Effector memory CD8-positive, alpha-beta T cell (primary cell): ENCODE data around the gene IRF1.
A peak's percentile ranks its signal among the peaks of the same experiment; 100 is the strongest.

Source experiments
- ATAC-seq: fragments of 150-1000 bp; cut with Tn5 transposase; replicated peaks from 2 replicates; pipeline ENCODE4 v1.10.0; 2021; ENCODE audit warnings: mild to moderate bottlenecking, moderate library complexity
- DNase-seq, 3 experiments: peaks; one replicate each; pipeline ENCODE4 v3.0.0; 2021
- H3K27ac Mint-ChIP-seq, 2 donors: one replicate each; pipeline ENCODE4 v1.8.0; 2022; ENCODE audit warnings: mild to moderate bottlenecking in 2 of 2, mixed read lengths in 2 of 2, moderate library complexity in 2 of 2
- H3K27me3 Mint-ChIP-seq, 2 donors: one replicate each; pipeline ENCODE4 v1.8.0; 2022; ENCODE audit warnings: mixed read lengths in 2 of 2
- H3K36me3 Mint-ChIP-seq: one replicate; pipeline ENCODE4 v1.8.0; 2022; ENCODE audit warnings: mild to moderate bottlenecking, moderate library complexity, mixed read lengths; ENCODE audit not compliant: insufficient read depth
- H3K4me1 Mint-ChIP-seq, 2 donors: one replicate each; pipeline ENCODE4 v1.8.0; 2022; ENCODE audit warnings: low read depth in 2 of 2, mixed read lengths in 2 of 2
- H3K4me3 Mint-ChIP-seq, 2 donors: one replicate each; pipeline ENCODE4 v1.8.0; 2022; ENCODE audit warnings: mild to moderate bottlenecking in 2 of 2, mixed read lengths in 2 of 2, moderate library complexity in 2 of 2
- H3K9me3 Mint-ChIP-seq, 2 donors: one replicate each; pipeline ENCODE4 v1.8.0; 2022; ENCODE audit warnings: mixed read lengths in 2 of 2

IRF1 gene

GRCh38 chr5:132462856-132463745, 27.5 kb downstream of the IRF1 start:
- peaks cover 0 to 8% of the 10 kb centered on the region in 2 donors for H3K9me3 Mint-ChIP-seq

DNA sequence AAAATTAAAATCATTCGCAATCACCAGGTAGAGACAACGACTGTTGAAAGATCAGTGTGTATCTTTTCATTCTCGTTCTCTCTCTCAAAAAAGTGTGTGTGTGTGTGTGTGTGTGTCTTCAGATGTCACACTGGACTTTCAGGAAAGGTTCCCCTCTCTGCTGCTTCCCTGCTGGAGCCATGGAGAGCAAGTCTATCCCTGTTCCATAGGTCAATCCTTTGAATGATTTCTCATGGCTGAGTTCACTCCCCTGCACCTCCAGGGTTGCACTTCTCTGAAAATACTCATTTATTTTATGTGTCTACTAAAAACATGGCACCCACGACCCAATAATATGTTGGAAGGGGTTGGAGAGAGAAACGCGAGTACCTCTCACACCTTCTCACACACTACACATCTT, 28.2 kb downstream of the IRF1 start:
- Mint-ChIP-seq H3K4me3 (peak overlapping the region in 1 of 2 donors; percentile 5), H3K27me3 (no peaks in the 10 kb centered on the region), H3K36me3 (peaks cover 79% of the 10 kb centered on the region), H3K27ac (peak overlapping the region; percentile 99), H3K4me1 (peaks cover 93 to 95% of the 10 kb centered on the region in 2 donors), H3K9me3 (peaks cover 0 to 8% of the 10 kb centered on the region in 2 donors)
- ATAC-seq (no peak), DNase-seq (no peak)

More at GRCh38 chr5:132462856-132463745, 27.5 kb downstream of the IRF1 start:
- Mint-ChIP-seq H3K36me3 (peaks cover 83% of the 10 kb centered on the region), H3K27me3 (no peaks in the 10 kb centered on the region), H3K4me3 (peak overlapping the region; percentile 82 to 83), H3K4me1 (peaks cover 91 to 94% of the 10 kb centered on the region in 2 donors), H3K27ac (peak overlapping the region; percentile 99)
- no peak for ATAC-seq
- no peak for DNase-seq

DNA sequence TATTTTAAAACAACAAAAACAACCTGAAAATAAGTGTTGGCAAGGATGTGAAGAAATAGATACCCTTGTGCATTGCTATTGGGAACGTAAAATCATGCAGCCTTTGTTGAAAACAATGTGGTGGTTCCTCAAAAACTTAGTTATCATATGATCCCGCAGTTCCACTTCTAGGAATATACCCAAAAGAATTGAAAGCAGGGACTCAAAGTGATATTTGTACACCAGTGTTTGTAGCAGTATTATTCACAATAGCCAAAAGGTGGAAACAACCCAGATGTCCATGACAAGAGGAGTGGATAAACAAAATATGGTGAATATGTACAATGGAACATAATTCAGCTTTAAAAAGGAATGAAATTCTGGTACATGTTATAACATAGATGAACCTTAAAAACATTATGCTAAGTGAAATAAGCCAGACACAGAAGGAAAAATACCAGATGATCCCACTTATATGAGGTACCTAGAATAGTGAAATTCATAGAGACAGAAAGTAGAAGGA, 29.0 kb downstream of the IRF1 start:
- Mint-ChIP-seq H3K9me3 (peaks cover 0 to 8% of the 10 kb centered on the region in 2 donors), H3K36me3 (peaks cover 79% of the 10 kb centered on the region), H3K4me1 (peaks cover 93 to 95% of the 10 kb centered on the region in 2 donors), H3K27ac (peak overlapping the region; percentile 99), H3K27me3 (no peaks in the 10 kb centered on the region), H3K4me3 (peak overlapping the region in 1 of 2 donors; percentile 11)
- DNase-seq (no peak), ATAC-seq (no peak)

GRCh38 chr5:132460846-132461568, 29.6 kb downstream of the IRF1 start:
- ATAC-seq (no peak), DNase-seq (no peak)
- Mint-ChIP-seq H3K27me3 (no peaks in the 10 kb centered on the region), H3K27ac (peak overlapping the region; percentile 99), H3K4me1 (peaks cover 93 to 95% of the 10 kb centered on the region in 2 donors), H3K36me3 (peaks cover 79% of the 10 kb centered on the region), H3K9me3 (peaks cover 0 to 8% of the 10 kb centered on the region in 2 donors), H3K4me3 (peak overlapping the region; percentile 74 to 82)

GRCh38 chr5:132459983-132460838, 30.4 kb downstream of the IRF1 start:
- DNase-seq (no peak), ATAC-seq (no peak)
- peak overlapping the region; percentile 99 for H3K27ac Mint-ChIP-seq
- H3K4me1 Mint-ChIP-seq: peaks cover 93 to 95% of the 10 kb centered on the region in 2 donors
- peaks cover 79% of the 10 kb centered on the region for H3K36me3 Mint-ChIP-seq
- H3K9me3 Mint-ChIP-seq: peaks cover 0 to 8% of the 10 kb centered on the region in 2 donors
- H3K27me3 Mint-ChIP-seq: no peaks in the 10 kb centered on the region
- peak overlapping the region; percentile 74 to 82 for H3K4me3 Mint-ChIP-seq

DNA sequence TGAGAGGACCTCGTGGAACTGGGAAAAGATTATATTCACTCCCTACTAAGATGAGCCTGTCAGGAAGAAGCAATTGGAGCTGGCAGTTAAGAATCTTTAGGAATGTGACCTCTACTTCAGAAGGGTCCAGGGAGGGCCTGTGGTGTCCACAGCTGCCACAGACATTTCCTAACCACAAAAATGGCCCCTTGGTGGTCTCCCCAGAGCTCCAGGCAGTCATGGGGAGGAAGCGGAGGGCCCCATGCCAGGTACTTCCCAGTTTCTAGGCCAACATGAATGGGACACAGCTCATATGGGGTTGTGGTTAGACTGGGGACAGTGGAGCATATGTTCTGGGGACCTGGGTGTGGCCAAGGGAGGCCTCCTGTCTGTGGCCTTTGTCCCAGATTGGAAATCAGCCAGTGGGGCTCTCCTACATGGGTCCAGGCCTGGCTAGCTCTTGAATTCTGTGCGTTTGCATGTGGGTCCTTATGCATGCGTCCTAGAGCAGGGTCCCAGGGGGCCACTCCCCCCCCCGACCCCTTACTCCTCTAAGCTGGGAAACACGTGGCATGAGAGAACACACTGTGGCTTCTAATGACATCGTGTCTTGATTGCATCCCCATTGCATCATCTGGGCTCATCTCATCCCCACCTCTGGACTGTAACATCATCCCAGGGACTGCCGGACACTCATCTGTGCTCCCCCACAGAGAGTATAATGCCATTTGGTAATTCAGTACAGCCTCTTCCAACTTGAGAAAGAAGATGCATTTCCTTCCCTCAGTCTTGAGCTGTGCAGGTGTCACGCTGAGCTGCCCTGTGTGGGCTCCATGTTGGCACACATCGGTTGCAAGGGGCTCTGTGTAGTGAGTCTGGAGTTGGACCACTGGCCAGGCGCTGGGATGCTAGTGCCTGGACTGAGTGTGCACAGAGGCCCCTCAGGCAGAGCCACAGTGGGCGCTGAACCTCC, 31.3 kb downstream of the IRF1 start:
- peak overlapping the region; percentile 74 to 82 for H3K4me3 Mint-ChIP-seq

DNA sequence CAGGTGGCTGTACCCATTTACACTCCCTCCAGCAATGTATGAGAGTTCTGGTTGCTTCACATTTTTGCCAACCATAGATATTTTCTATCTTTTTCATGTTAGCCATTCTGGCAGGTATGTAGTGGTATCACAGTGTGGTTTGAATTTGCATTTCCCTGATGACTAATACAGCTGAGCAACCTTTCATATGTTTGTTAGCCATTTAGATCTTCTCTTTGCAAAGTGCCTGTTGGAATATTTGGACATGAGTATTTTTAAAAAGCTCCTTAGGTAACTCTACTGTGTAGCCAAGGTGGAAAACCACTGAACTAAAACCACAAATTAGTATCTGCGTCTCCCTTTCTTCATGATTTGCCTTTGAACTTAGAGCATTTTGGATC, 31.9 kb downstream of the IRF1 start:
- Mint-ChIP-seq H3K4me3 (peak overlapping the region; percentile 74 to 82), H3K4me1 (peaks cover 92 to 95% of the 10 kb centered on the region in 2 donors)
- ATAC-seq: peak; percentile 17

More for the DNA sequence above, 31.3 kb downstream of the IRF1 start:
- DNase-seq (no peak), ATAC-seq (no peak)
- Mint-ChIP-seq H3K4me1 (peaks cover 92 to 95% of the 10 kb centered on the region in 2 donors), H3K9me3 (peaks cover 1 to 8% of the 10 kb centered on the region in 2 donors), H3K27me3 (no peaks in the 10 kb centered on the region), H3K27ac (peak overlapping the region; percentile 99), H3K36me3 (peaks cover 79% of the 10 kb centered on the region)

DNA sequence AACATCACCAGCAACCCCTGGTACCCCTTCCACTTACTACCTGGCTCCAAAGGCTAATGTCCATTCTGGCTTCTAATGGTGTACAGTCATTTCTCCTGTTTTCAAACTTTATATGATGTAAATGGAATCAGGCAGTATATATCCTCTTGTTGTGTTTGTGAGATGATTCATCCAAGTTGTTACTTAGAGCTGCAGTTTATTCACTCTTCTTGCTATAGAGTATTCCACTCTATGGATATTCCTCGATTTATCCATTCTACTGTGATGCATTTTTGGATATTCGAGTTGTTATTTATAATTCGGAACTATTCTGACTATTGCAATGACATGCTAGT, 32.4 kb downstream of the IRF1 start:
- DNase-seq: no peak
- ATAC-seq: no peak
- peak overlapping the region; percentile 74 to 82 for H3K4me3 Mint-ChIP-seq
- H3K27ac Mint-ChIP-seq: peak overlapping the region; percentile 99
- H3K9me3 Mint-ChIP-seq: peaks cover 3 to 8% of the 10 kb centered on the region in 2 donors
- peaks cover 77% of the 10 kb centered on the region for H3K36me3 Mint-ChIP-seq
- H3K4me1 Mint-ChIP-seq: peaks cover 92 to 95% of the 10 kb centered on the region in 2 donors
- no peaks in the 10 kb centered on the region for H3K27me3 Mint-ChIP-seq

More for the DNA sequence above, 31.9 kb downstream of the IRF1 start:
- no peak for DNase-seq
- peaks cover 79% of the 10 kb centered on the region for H3K36me3 Mint-ChIP-seq
- peak overlapping the region; percentile 99 for H3K27ac Mint-ChIP-seq
- peaks cover 3 to 8% of the 10 kb centered on the region in 2 donors for H3K9me3 Mint-ChIP-seq
- H3K27me3 Mint-ChIP-seq: no peaks in the 10 kb centered on the region

GRCh38 chr5:132457371-132458225, 33.0 kb downstream of the IRF1 start:
- DNase-seq: peak; percentile 64 to 70 (median 68)
- Mint-ChIP-seq H3K36me3 (peaks cover 71% of the 10 kb centered on the region), H3K4me1 (peaks cover 92 to 96% of the 10 kb centered on the region in 2 donors), H3K27me3 (no peaks in the 10 kb centered on the region), H3K4me3 (peak overlapping the region; percentile 74 to 82), H3K9me3 (peaks cover 3 to 8% of the 10 kb centered on the region in 2 donors), H3K27ac (peak overlapping the region; percentile 99)
- ATAC-seq: peak; percentile 65

- H3K4me3 Mint-ChIP-seq: peak overlapping the region; percentile 74 to 82
- peak overlapping the region; percentile 99 for H3K27ac Mint-ChIP-seq
- no peaks in the 10 kb centered on the region for H3K27me3 Mint-ChIP-seq
- peaks cover 65% of the 10 kb centered on the region for H3K36me3 Mint-ChIP-seq
- ATAC-seq (peak; percentile 11), DNase-seq (no peak)
- H3K9me3 Mint-ChIP-seq: peaks cover 3 to 8% of the 10 kb centered on the region in 2 donors
- H3K4me1 Mint-ChIP-seq: peaks cover 94 to 95% of the 10 kb centered on the region in 2 donors
These were observed 33.6 kb downstream of the IRF1 start for GRCh38 chr5:132456987-132457361.

DNA sequence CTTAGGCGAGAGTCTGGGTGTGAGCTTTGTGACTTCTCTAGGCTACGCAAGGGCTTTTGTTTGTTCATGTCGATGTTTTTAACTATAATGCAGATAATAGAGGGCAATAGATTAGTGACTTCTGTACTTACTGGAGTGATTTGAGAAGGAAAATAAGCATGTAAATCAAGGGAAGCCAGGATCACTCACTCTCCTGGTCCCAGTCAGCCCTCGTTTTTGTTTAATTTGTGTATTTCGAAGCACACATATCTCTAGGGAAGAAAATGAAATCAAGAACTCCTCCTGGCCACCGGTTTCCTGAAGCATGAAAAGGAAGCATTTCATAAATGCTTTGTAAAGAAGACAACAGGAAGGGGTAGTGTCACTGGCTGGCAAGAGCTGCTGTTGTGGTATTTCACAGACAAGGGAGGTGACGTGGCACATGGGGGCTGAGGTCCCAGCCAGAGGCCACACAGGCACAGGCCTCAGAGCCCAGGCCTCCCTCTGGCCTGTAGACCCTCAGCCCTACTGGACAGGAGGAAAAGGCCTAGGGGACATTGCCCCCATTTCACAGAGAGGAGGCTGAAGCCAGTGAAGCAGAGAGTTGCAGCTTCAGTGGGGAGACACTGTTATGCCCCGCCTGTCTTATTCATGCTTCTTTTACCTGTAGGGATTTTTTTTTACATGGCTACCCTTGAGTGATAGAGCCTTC, 34.1 kb downstream of the IRF1 start:
- Mint-ChIP-seq H3K27me3 (no peaks in the 10 kb centered on the region), H3K36me3 (peaks cover 61% of the 10 kb centered on the region), H3K9me3 (peaks cover 3 to 8% of the 10 kb centered on the region in 2 donors), H3K27ac (peak overlapping the region; percentile 99), H3K4me1 (peaks cover 89 to 92% of the 10 kb centered on the region in 2 donors), H3K4me3 (peak overlapping the region; percentile 74 to 82)
- DNase-seq: peak; percentile 70 to 76 (median 71)
- ATAC-seq: peak; percentile 75
